GM12891 (cell line): ENCODE data around the gene IFT52.
"Not testable (repeated sequence)": the region's sequence is repeated elsewhere in the genome, so short reads cannot be mapped to it uniquely, and the experiment has no call there.

Source experiments
- DNase-seq: peaks from one replicate; pipeline ENCODE4 v3.0.0; 2011; ENCODE audit warnings: low spot score; ENCODE audit not compliant: insufficient read length
- FAIRE-seq: peaks from 2 replicates; lab custom pipeline; 2011; peaks lifted over from hg19 to GRCh38; lab: Jason Lieb, UNC
- PAX5 ChIP-seq: IDR thresholded peaks from 2 replicates; pipeline ENCODE4 v1.6.1; 2011; ENCODE audit warnings: low read length, moderate library complexity, mild to moderate bottlenecking; ENCODE audit not compliant: insufficient read depth, severe bottlenecking
- POLR2A ChIP-seq: IDR thresholded peaks from 2 replicates; pipeline ENCODE4 v1.6.1; 2011; ENCODE audit warnings: low read depth, low read length, control low read depth
- POLR2AphosphoS5 ChIP-seq: IDR thresholded peaks from 2 replicates; pipeline ENCODE4 v1.6.1; 2011; ENCODE audit warnings: low read depth, low read length, control low read depth
- POU2F2 ChIP-seq: IDR thresholded peaks from 2 replicates; pipeline ENCODE4 v1.6.1; 2011; ENCODE audit warnings: low read depth, mild to moderate bottlenecking, control low read depth, low read length, moderate library complexity
- SPI1 ChIP-seq: IDR thresholded peaks from 2 replicates; pipeline ENCODE4 v1.6.1; 2011; ENCODE audit warnings: low read depth, low read length, control low read depth
- TAF1 ChIP-seq: IDR thresholded peaks from 2 replicates; pipeline ENCODE4 v1.6.1; 2011; ENCODE audit warnings: low read depth, low read length, control low read depth

IFT52 gene

DNA sequence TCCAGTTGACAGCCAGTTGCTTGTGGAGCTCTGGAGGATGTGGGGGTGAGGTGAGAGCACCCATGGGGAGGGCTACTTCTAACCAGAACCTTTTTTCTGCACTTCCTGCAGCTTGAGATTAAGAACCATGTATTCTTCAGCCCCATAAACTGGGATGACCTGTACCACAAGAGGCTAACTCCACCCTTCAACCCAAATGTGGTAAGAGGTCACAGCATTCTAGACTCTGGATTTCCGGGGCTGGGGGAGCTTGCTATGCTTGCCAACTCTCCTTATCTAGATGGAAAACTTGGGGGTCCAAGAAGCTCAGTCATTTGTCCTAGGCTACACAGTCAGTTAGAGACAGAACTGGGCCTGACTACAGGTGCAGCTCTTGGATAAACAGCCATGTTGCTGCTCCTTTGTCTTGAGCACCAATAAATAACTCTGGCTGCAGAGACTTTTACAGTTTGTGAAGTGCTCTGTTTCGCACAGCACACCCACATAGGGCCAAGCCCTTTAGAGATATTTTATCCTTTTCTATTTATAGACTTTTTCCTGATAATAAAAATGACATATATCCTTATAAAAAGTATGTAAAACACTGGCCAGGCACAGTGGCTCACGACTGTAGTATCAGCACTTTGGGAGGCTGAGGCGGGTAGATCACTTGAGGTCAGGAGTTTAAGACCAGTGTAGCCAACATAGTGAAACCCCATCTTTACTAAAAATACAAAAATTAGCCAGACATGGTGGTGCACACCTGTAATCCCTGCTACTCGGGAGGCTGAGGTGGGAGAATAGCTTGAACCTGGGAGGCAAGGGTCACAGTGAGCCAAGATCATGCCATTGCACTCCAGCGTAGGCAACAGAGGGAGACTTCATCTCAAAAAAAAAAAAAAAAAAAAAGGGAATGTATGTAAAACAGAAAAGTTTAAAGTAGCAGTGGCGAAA is 10.6 kb upstream of the IFT52 start:
- DNase-seq = no peak
- no peak for FAIRE-seq
- TF ChIP-seq POLR2A = no peak
- no peak for TF ChIP-seq SPI1
- no peak for TF ChIP-seq POU2F2
- TF ChIP-seq TAF1 = no peak
- TF ChIP-seq PAX5 = no peak
- no peak for TF ChIP-seq POLR2AphosphoS5

DNA sequence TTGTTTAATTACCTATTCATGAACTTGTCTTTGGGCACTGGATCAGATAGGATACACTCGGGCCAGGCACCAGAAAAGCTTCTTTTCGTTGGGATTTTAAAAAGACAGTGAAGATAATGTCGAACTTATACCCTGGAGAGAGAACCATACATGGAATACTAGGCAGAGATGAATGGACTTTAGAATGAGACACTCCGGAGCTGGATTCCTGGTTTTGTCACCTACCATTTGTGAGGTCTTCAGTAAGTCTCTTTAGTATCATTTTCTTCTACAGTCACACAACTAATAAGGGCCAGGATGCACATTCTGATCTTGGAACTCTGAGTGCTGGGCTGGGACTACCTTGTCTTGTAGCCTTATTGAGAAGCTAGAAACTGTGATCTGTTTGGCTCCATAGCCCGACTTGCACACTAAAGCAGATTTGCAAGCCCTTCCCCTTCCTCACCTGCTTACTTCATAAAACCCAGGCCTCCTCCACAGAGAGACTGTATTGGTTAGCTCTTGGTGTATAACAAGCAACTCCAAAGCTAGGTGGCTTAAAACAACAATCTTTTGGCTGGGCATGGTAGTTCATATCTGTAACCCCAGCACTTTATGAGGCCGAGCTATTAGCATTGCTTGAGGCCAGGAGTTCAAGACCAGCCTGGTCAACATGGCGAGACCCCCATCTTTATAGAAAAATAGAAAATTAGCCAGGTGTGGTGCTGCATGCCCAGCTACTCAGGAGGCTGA is 7.4 kb upstream of the IFT52 start:
- DNase-seq = no peak
- no peak for TF ChIP-seq TAF1
- no peak for FAIRE-seq

DNA sequence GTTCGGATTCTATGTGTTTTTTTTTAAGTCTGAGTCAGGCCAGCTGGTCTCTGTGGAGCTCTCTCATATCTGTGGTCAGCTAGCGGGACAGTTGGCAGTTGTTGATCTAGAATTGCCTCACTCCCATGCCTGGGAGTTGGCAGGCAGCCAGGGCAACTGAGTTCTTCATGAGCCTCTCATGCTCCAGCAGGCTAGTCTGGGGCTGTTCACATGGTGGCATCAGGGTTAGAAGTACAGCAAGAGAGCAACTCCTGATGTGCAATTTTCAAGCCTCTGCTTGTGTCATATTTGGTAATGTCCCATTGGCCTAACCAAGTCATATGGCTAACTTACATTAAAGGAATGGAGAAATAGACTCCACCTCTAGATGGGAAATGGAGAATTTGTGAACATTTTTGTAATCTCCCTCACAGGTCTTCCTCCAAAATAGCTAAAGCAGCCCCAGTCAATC is 6.7 kb upstream of the IFT52 start:
- no peak for DNase-seq
- no peak for FAIRE-seq
- no peak for TF ChIP-seq POLR2A
- no peak for TF ChIP-seq PAX5
- no peak for TF ChIP-seq TAF1
- no peak for TF ChIP-seq SPI1
- no peak for TF ChIP-seq POLR2AphosphoS5
- no peak for TF ChIP-seq POU2F2

DNA sequence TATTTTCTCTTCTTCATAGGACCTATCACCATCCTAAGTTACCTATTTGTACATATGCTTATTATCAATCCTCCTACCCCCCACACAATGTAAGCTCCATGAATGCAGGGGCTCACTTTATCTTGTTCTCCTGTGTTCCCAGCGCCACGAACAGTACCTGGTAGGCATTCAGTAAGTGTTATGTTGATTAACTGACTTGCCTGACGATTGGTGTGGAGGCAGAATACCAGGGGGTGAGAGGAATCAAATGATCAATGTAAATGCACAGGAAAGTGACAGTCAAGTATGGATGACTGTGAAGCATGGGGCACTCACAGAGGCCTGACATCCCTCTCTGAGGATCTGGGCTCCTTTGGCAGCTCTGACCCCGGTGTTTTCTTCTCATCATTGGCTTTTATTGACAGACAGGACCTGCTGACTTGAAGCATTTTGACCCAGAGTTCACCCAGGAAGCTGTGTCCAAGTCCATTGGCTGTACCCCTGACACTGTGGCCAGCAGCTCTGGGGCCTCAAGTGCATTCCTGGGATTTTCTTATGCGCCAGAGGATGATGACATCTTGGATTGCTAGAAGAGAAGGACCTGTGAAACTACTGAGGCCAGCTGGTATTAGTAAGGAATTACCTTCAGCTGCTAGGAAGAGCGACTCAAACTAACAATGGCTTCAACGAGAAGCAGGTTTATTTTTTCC is 6.1 kb upstream of the IFT52 start:
- FAIRE-seq = no peak
- DNase-seq = no peak

DNA sequence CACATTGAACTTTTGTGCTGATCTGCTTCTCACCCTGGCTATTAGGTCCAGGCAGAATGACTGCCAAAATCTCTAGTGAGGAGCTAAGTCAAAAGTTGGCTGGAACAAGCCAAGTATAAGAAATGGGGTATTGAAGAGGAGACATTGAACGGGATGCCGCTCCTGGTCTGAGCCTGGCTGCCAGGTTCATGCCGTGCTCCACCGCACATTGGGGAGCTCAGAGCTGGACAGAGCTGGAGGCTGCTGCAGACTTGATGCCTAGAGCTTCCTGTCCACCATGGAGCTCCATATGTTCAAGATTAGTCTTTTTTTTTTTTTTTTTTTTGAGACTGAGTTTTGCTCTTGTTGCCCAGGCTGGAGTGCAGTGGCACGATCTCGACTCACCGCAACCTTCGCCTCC is 4.1 kb upstream of the IFT52 start:
- FAIRE-seq (no peak), DNase-seq (no peak)
- TF ChIP-seq POLR2A = no peak
- no peak for TF ChIP-seq POLR2AphosphoS5
- no peak for TF ChIP-seq SPI1
- TF ChIP-seq TAF1 = no peak
- TF ChIP-seq POU2F2 = no peak
- no peak for TF ChIP-seq PAX5

More for the DNA sequence above, 6.1 kb upstream of the IFT52 start:
- TF ChIP-seq PAX5 = no peak
- TF ChIP-seq POLR2AphosphoS5 = no peak
- TF ChIP-seq POU2F2 = no peak
- no peak for TF ChIP-seq SPI1
- no peak for TF ChIP-seq POLR2A
- no peak for TF ChIP-seq TAF1

DNA sequence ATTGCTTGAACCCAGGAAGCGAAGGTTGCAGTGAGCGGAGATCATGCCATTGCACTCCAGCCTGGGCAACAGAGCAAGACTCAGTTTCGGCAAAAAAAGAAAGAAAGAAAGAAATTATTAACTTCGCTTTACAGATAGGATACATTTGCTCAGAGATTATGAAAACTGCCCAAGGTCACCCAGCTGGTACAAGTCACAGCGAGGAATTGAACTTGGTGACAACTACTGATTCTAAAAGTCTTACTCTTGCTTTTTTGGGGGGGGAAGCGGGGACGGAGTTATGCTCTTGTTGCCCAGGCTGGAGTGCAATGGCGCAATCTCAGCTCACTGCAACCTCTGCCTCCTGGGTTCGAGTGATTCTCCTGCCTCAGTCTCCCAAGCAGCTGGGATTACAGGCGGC is 2.2 kb upstream of the IFT52 start:
- FAIRE-seq, DNase-seq: not testable (repeated sequence)

DNA sequence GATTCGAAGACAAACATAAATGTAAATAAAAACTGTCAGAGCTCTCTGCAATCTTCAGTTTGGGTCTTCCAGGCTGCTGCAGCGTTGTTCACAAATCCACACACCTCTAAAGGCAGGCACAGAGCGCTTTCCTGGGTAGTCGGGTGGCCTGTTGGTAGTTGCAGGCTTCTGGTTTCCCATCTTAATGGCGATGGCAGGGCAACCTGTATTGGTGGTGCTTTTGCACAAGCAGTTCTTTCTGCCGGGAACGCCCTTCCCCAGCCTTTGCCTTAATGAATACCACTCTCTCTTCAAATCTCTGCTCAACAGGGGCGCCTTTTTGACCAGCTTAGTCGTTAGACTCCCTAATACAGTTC is 723 bp upstream of the IFT52 start:
- TF ChIP-seq PAX5 (no peak), POLR2A (no peak), POU2F2 (no peak), SPI1 (no peak), TAF1 (no peak), POLR2AphosphoS5 (no peak)
- no peak for DNase-seq
- FAIRE-seq = no peak

DNA sequence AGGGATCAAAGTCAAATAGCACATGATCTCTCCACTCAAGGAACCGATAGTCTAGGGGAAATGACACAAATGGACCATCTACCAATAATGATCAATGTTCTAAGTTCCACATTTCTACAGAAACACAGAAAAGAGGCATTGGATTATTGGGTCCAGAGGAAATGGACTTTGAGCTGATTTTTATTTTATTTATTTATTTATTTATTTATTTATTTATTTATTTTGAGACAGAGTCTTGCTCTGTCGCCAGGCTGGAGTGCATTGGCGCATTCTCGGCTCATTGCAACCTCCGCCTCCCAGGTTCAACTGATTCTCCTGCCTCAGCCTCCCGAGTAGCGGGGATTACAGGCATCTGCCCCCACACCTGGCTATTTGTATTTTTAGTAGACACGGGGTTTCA is 11.2 kb downstream of the IFT52 start:
- DNase-seq, FAIRE-seq: not testable (repeated sequence)

DNA sequence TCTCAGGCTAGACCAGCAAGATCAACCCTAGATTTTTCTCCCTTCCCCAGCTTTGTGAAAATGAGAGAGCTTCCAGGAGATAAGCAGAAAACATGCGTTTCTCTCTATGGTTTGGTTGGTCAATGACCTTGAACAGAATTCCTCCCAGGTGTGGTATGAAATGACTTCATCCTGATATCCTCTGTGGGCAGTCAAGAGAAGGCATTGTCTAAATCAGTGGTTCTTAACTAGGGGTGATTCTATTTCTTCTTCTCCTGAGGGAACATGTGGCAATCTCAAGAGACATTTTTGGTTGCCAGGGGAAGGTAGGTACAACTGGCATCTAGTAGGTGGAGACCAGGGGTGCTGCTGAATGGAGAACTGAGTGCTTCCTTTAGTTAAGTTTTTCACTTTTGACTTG is 12.4 kb downstream of the IFT52 start:
- FAIRE-seq (no peak), DNase-seq (no peak)
- TF ChIP-seq POU2F2 (no peak), TAF1 (no peak), POLR2A (no peak), PAX5 (no peak), SPI1 (no peak), POLR2AphosphoS5 (no peak)
